HepG2 (cell line): Measurements from ENCODE around the gene USP30. TPM values are rescaled to one million over a fixed set of nuclear protein-coding genes. Genes with fewer than 3 reads are reported as not detected.

ENCODE experiments used
- BRCA1 ChIP-seq: sonication (generic); formaldehyde crosslinking; IDR thresholded peaks from 2 replicates; pipeline ENCODE4 v1.4.0; 2020; ENCODE audit warnings: missing genetic modification reagents
- GRHL1 ChIP-seq: sonication (generic); formaldehyde crosslinking; conservative IDR thresholded peaks from 2 replicates; pipeline ENCODE4 v1.8.0; 2022; ENCODE audit warnings: missing genetic modification reagents
- GTF3A ChIP-seq: sonication (generic); formaldehyde crosslinking; conservative IDR thresholded peaks from 2 replicates; pipeline ENCODE4 v1.4.0; 2020; ENCODE audit warnings: mild to moderate bottlenecking, missing genetic modification reagents
- KLF13 ChIP-seq: sonication (generic); formaldehyde crosslinking; IDR thresholded peaks from 2 replicates; pipeline ENCODE4 v1.4.0; 2020; ENCODE audit warnings: mild to moderate bottlenecking, missing genetic modification reagents
- MED13 ChIP-seq: sonication (generic); formaldehyde crosslinking; IDR thresholded peaks from 2 replicates; pipeline ENCODE4 v1.5.0; 2020; ENCODE audit warnings: missing genetic modification reagents
- NFKBIZ ChIP-seq: IDR thresholded peaks from 2 replicates; pipeline ENCODE4 v1.6.1; 2018; ENCODE audit warnings: missing genetic modification reagents, missing compliant biosample characterization
- NR2F1 ChIP-seq, 2 experiments: fragments of 450-650 bp in 1 of 2; formaldehyde crosslinking in 1 of 2; IDR thresholded peaks; 2 replicates each; pipeline versions ENCODE4 v1.5.0 to v1.6.1; 2016 to 2020; ENCODE audit warnings: mild to moderate bottlenecking in 1 of 2, missing compliant biosample characterization in 1 of 2, missing genetic modification reagents in 1 of 2, moderate library complexity in 1 of 2
- PATZ1 ChIP-seq: sonication (generic); formaldehyde crosslinking; IDR thresholded peaks from 2 replicates; pipeline ENCODE4 v1.4.0; 2020; ENCODE audit warnings: missing genetic modification reagents
- PLRG1 ChIP-seq: fragments of 450-650 bp; conservative IDR thresholded peaks from 2 replicates; pipeline ENCODE4 v1.6.1; 2016
- POLR2AphosphoS2 ChIP-seq: IDR thresholded peaks from 2 replicates; pipeline ENCODE4 v1.6.1; 2011; ENCODE audit warnings: low read depth, low read length, improper control_type of control experiment
- POLR2AphosphoS5 ChIP-seq: IDR thresholded peaks from 2 replicates; pipeline ENCODE4 v1.6.1; 2012; ENCODE audit warnings: low read depth, low read length
- RAD21 ChIP-seq: fragments of 450-650 bp; formaldehyde crosslinking; IDR thresholded peaks from 2 replicates; pipeline ENCODE4 v1.5.0; 2020; ENCODE audit warnings: mild to moderate bottlenecking
- SETDB1 ChIP-seq: sonication (generic); formaldehyde crosslinking; IDR thresholded peaks from 2 replicates; pipeline ENCODE4 v1.5.1; 2020; ENCODE audit warnings: missing genetic modification reagents, mild to moderate bottlenecking, borderline replicate concordance
- SIX4 ChIP-seq: sonication (generic); formaldehyde crosslinking; IDR thresholded peaks from 2 replicates; pipeline ENCODE4 v1.4.0; 2020; ENCODE audit warnings: missing genetic modification reagents
- SP4 ChIP-seq: sonication (generic); formaldehyde crosslinking; IDR thresholded peaks from 2 replicates; pipeline ENCODE4 v1.8.1; 2023; ENCODE audit warnings: mild to moderate bottlenecking, missing genetic modification reagents
- ZBTB14 ChIP-seq: sonication (generic); formaldehyde crosslinking; IDR thresholded peaks from 2 replicates; pipeline ENCODE4 v1.4.0; 2020; ENCODE audit warnings: missing genetic modification reagents
- ZBTB7A ChIP-seq: sonication (generic); formaldehyde crosslinking; IDR thresholded peaks from 2 replicates; pipeline ENCODE4 v1.8.0; 2022; ENCODE audit warnings: mild to moderate bottlenecking, missing genetic modification reagents
- ZFAT ChIP-seq: sonication (generic); formaldehyde crosslinking; conservative IDR thresholded peaks from 2 replicates; pipeline ENCODE4 v1.8.1; 2023; ENCODE audit warnings: missing genetic modification reagents, inconsistent platforms
- ZFP36L2 ChIP-seq: sonication (generic); formaldehyde crosslinking; IDR thresholded peaks from 2 replicates; pipeline ENCODE4 v1.4.0; 2020; ENCODE audit warnings: missing genetic modification reagents
- ZFP41 ChIP-seq: sonication (generic); formaldehyde crosslinking; IDR thresholded peaks from 2 replicates; pipeline ENCODE4 v1.4.0; 2020; ENCODE audit warnings: mild to moderate bottlenecking, missing genetic modification reagents, borderline replicate concordance
- ZFYVE20 ChIP-seq: sonication (generic); formaldehyde crosslinking; IDR thresholded peaks from 2 replicates; pipeline ENCODE4 v1.8.0; 2023; ENCODE audit warnings: low read depth, mild to moderate bottlenecking, moderate library complexity, missing genetic modification reagents, borderline replicate concordance
- ZMAT5 ChIP-seq: sonication (generic); formaldehyde crosslinking; IDR thresholded peaks from 2 replicates; pipeline ENCODE4 v1.5.0; 2020; ENCODE audit warnings: mild to moderate bottlenecking, low read depth, missing genetic modification reagents, borderline replicate concordance
- ZNF160 ChIP-seq: sonication (generic); formaldehyde crosslinking; IDR thresholded peaks from 2 replicates; pipeline ENCODE4 v1.8.0; 2022; ENCODE audit warnings: mild to moderate bottlenecking, inconsistent platforms, missing genetic modification reagents
- ZNF607 ChIP-seq: sonication (generic); formaldehyde crosslinking; IDR thresholded peaks from 2 replicates; pipeline ENCODE4 v1.5.1; 2020; ENCODE audit warnings: missing genetic modification reagents, mild to moderate bottlenecking, borderline replicate concordance
- ZNF782 ChIP-seq: sonication (generic); formaldehyde crosslinking; IDR thresholded peaks from 2 replicates; pipeline ENCODE4 v1.4.0; 2020; ENCODE audit warnings: missing genetic modification reagents, mild to moderate bottlenecking, borderline replicate concordance
- polyA plus RNA-seq, 8 experiments: library from polyadenylated mRNA; depleted of rRNA in 3 of 8; stranded (reverse) in 7 of 8; unstranded in 1 of 8; fragments of >200 nt; fragmentation: Illumina TruSeq in 4 of 8; extraction: Trizol in 4 of 8; gene quantifications; 2 replicates each; pipeline versions ENCODE4 v1.2.1 to v1.2.3, GENCODE V29; 2011 to 2016; ENCODE audit warnings: low read depth in 4 of 8, missing spikeins in 1 of 8, mixed read lengths in 1 of 8; ENCODE audit not compliant: insufficient read depth in 1 of 8
- total RNA-seq, 5 experiments: library from RNA; depleted of rRNA; stranded (reverse); fragments of >200 nt; fragmentation: Illumina TruSeq; extraction: Trizol; gene quantifications; 2 replicates each; pipeline ENCODE4 v1.2.3, GENCODE V29; 2016; ENCODE audit warnings: low read depth in 1 of 5

USP30 gene
- total and polyA plus RNA-seq, 2 of the 13 experiments (the other 11 are each of a cell fraction or from before 2014, with no cell fraction given): 11.2 to 20.8 TPM

- TF ChIP-seq GRHL1 (CRISPR knock-in tag) (no peak), SP4 (CRISPR knock-in tag) (peak; percentile 79), NR2F1 (CRISPR knock-in tag; IDR thresholded peaks at IDR 0.05) (no peak), ZBTB14 (peak; percentile 23; the same call in 1 of the 2 replicates), KLF13 (CRISPR knock-in tag) (0 out of 2 replicates have a peak, but pooled peaks have one; percentile 78), ZMAT5 (no peak), POLR2AphosphoS2 (no peak), PLRG1 (no peak), SETDB1 (CRISPR knock-in tag) (no peak), GTF3A (CRISPR knock-in tag) (no peak), ZFAT (CRISPR knock-in tag) (no peak), ZFP41 (CRISPR knock-in tag) (no peak), ZNF160 (CRISPR knock-in tag) (0 out of 2 replicates have a peak, but pooled peaks have one; percentile 66), PATZ1 (CRISPR knock-in tag) (peak; percentile 81), ZNF607 (peak; percentile 73), ZFP36L2 (CRISPR knock-in tag) (no peak), ZBTB7A (no peak), MED13 (CRISPR knock-in tag) (peak; percentile 72; the same call in 1 of the 2 replicates), ZFYVE20 (CRISPR knock-in tag) (no peak), RAD21 (peak; percentile 66), BRCA1 (0 out of 2 replicates have a peak, but pooled peaks have one; percentile 73), ZNF782 (CRISPR knock-in tag) (peak; percentile 29; the same call in 1 of the 2 replicates), POLR2AphosphoS5 (peak; percentile 10; the same call in 1 of the 2 replicates), SIX4 (0 out of 2 replicates have a peak, but pooled peaks have one; percentile 52), NFKBIZ (CRISPR knock-in tag) (peak; percentile 92; the same call in 1 of the 2 replicates)
These were observed at the start of gene USP30 (continued) for GRCh38 chr12:109052414-109053323.
